SK-N-SH treated with all-trans-retinoic acid at 6 μM for 48 hours (cell line): ENCODE data around the gene BEGAIN.

ENCODE experiments used
- ARNTL ChIP-seq: fragments of 450-650 bp; formaldehyde crosslinking; IDR thresholded peaks from 2 replicates; pipeline ENCODE4 v1.5.0; 2020; ENCODE audit warnings: low read depth, mild to moderate bottlenecking, moderate library complexity, borderline replicate concordance
- GLIS3 ChIP-seq: fragments of 250-450 bp; sonication (Bioruptor Pico); IDR thresholded peaks from 2 replicates; pipeline ENCODE4 v1.5.0; 2020; ENCODE audit warnings: mild to moderate bottlenecking, moderate library complexity
- PATZ1 ChIP-seq: fragments of 250-450 bp; sonication (Bioruptor Pico); IDR thresholded peaks from 2 replicates; pipeline ENCODE4 v1.8.0; 2020; ENCODE audit warnings: mild to moderate bottlenecking, moderate library complexity, borderline replicate concordance
- RARB ChIP-seq: fragments of 250-450 bp; sonication (Bioruptor Pico); IDR thresholded peaks from 2 replicates; pipeline ENCODE4 v1.8.0; 2021; ENCODE audit warnings: mild to moderate bottlenecking, moderate library complexity
- TCF4 ChIP-seq: fragments of 250-450 bp; sonication (Bioruptor Pico); IDR thresholded peaks from 2 replicates; pipeline ENCODE4 v1.8.0; 2021; ENCODE audit warnings: mild to moderate bottlenecking, moderate library complexity, borderline replicate concordance
- TOX ChIP-seq: fragments of 250-450 bp; sonication (Bioruptor Pico); IDR thresholded peaks from 2 replicates; pipeline ENCODE4 v1.8.0; 2021; ENCODE audit warnings: mild to moderate bottlenecking, moderate library complexity, borderline replicate concordance
- TSHZ2 ChIP-seq: fragments of 250-450 bp; sonication (Bioruptor Pico); IDR thresholded peaks from 2 replicates; pipeline ENCODE4 v1.5.0; 2020; ENCODE audit warnings: mild to moderate bottlenecking, moderate library complexity
- ZFP30 ChIP-seq: fragments of 450-650 bp; formaldehyde crosslinking; IDR thresholded peaks from 2 replicates; pipeline ENCODE4 v1.5.0; 2022; ENCODE audit warnings: mild to moderate bottlenecking, moderate library complexity
- ZNF565 ChIP-seq: fragments of 450-650 bp; formaldehyde crosslinking; conservative IDR thresholded peaks from 2 replicates; pipeline ENCODE4 v1.5.0; 2020; ENCODE audit warnings: low read depth, mild to moderate bottlenecking, moderate library complexity
- TF ChIP-seq, protein P1 (sequence below): fragments of 250-450 bp; sonication (Bioruptor Pico); IDR thresholded peaks from 2 replicates; pipeline ENCODE4 v1.5.1; 2021; ENCODE audit warnings: mild to moderate bottlenecking, moderate library complexity

DNA sequence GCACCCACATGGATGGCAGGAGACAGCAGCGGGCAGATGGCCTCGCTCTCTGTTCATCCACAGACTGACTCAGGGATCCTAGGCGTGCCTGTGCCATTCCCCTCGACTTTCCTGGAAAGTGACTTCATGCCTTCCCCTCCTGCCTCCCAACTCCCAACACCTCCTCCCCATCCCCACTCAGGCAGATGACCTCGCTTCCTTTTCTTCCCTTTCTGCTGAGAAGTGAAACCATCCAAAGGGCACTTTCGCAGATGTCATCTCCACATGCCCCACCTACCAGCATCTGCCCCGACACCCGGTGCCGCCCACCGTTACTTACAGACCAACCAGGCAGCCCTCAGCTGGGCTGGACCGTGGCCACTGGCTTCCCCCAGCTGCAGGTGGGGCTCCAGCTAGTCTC is 29.6 kb downstream of the BEGAIN start:
- TF ChIP-seq TOX (CRISPR knock-in tag) (no peak), TCF4 (CRISPR knock-in tag) (no peak), RARB (CRISPR knock-in tag) (no peak), TSHZ2 (CRISPR knock-in tag) (no peak), ZNF565 (no peak), ZFP30 (CRISPR knock-in tag) (no peak), ARNTL (CRISPR knock-in tag) (no peak), GLIS3 (CRISPR knock-in tag) (no peak), PATZ1 (CRISPR knock-in tag) (no peak)
- TF ChIP-seq, protein P1, sequence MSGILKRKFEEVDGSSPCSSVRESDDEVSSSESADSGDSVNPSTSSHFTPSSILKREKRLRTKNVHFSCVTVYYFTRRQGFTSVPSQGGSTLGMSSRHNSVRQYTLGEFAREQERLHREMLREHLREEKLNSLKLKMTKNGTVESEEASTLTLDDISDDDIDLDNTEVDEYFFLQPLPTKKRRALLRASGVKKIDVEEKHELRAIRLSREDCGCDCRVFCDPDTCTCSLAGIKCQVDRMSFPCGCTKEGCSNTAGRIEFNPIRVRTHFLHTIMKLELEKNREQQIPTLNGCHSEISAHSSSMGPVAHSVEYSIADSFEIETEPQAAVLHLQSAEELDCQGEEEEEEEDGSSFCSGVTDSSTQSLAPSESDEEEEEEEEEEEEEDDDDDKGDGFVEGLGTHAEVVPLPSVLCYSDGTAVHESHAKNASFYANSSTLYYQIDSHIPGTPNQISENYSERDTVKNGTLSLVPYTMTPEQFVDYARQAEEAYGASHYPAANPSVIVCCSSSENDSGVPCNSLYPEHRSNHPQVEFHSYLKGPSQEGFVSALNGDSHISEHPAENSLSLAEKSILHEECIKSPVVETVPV (CRISPR knock-in tag): no peak
